Iris pigment epithelial cell (primary cell): Measurements from ENCODE around the gene RANGAP1.
A peak's percentile ranks its signal among the peaks of the same experiment; 100 is the strongest.
"Not testable (repeated sequence)": the region's sequence is repeated elsewhere in the genome, so short reads cannot be mapped to it uniquely, and the experiment has no call there.

Experiments
- DNase-seq: peaks from one replicate; pipeline ENCODE4 v3.0.0-alpha.2; 2011; ENCODE audit warnings: low read depth

The RANGAP1 gene

DNA sequence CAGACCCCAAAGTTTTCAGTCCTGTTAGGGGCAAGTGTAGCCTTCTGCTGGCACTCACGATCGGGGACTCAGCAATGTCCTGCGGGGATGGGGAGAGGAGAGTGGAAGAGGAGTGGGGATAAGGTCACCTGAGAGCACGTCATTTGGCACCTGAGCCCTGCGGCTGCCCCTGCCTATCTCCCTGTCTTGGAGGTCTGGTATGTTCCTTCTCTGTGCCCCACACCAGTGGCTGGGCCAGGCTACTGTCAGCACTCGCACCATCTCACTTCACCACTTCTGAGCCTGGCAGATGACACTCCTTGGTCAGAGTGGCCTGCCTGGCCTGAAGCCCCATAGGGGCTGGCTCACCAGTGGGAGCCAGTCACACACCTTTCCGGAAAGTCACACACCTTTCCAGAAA is 25.1 kb downstream of the RANGAP1 start:
- DNase-seq = no peak

DNA sequence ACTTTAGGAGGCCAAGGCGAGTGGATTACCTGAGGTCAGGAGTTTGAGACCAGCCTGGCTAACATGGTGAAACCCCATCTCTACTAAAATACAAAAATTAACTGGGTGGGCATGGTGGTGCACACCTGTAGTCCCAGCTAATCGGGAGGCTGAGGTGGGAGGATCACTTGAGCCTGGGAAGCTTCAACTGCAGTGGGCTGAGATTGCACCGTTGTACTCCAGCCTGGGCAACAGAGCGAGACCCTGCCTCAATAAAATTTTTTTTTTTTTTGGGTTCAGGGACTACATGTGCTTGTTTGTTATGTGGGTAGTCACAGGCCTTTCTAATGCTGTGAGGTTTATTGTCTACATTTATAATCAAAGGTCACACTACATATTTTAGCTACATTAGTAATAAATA is 26.2 kb downstream of the RANGAP1 start:
- DNase-seq = not testable (repeated sequence)

DNA sequence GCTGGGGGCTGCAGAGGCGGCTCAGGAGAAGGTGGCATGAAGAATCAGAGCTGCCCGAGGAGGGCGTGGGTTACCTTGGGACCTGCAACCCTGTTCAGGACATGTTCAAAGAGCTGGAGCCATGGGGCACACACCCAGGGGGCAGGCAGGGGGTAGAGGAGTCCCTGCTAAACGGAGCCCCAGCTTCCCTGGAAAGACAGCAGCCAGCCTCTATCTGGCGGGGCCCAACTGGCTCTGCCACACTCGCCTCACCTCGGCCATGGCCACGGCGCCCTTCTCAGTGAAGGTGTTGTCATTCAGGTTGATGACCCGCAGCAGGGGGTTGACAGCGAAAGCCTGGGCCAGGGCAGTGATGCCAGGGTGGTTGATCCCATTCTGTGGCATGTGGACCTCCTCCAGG is 28.3 kb downstream of the RANGAP1 start:
- DNase-seq = no peak

DNA sequence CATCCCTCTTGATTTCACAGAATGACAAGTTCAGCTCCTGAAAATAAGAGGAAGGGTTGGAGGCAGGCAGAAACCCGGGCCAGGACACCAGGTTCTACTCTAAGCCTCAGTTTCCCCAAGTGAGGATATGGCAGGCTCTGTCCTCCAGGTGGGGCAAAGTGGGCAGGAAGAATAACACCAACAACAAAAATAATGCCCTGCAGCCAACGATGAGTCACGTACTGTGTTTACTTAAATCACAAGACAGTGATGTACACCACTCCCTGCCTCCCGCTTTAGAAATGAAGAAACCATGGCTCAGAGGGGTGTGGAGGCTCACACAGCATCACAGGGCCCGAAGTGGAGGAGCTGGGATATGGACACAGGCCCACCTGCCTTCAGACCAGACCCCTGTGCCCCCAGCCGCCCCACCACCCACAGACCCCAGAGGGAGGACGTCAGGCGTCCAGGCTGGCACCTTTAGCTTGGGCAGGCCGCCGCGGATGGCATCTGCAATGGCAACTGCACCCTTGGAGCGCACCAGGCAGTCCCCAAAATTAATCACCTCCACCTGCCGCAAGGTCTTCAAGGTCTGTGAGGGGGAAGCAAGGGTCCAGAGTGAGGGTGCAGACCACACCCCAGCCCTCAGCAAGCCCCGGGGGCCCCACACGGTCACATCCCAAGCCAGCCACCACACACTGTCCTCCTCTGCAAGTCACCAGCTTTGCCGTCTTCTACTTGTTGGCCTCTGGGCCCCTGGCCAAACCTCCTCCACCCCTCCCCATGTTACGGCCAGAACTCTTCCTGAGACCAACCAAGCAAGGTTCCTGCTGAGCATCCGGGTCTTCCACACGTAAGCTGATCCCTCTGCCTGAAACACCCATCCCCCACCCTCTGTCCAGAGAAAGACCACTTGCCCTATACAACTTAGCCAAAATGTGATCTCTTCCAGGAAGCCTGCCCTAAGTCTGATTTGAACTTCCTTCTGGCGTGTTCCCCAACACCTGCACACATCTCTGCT is 29.4 kb downstream of the RANGAP1 start:
- peak; percentile 87 for DNase-seq

DNA sequence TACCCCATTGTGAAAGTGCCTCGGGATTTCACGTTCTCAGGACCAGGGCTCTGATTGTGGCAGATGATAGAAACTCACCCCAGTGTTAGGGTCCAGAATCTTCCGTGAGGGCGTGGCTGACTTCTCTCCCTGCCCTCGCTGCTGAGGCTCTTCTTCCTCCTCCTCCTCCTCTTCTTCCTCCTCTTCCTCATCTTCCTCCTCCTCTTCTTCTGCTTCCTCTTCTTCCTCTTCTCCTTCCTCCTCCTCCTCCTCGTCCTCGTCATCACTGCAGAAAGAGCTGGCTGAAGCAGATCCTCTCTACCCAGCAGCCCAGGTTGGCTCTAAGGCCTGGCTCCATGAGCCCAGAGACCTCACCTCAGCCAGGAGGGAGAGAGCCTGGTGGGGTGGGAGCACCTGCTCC is 31.8 kb downstream of the RANGAP1 start:
- no peak for DNase-seq

DNA sequence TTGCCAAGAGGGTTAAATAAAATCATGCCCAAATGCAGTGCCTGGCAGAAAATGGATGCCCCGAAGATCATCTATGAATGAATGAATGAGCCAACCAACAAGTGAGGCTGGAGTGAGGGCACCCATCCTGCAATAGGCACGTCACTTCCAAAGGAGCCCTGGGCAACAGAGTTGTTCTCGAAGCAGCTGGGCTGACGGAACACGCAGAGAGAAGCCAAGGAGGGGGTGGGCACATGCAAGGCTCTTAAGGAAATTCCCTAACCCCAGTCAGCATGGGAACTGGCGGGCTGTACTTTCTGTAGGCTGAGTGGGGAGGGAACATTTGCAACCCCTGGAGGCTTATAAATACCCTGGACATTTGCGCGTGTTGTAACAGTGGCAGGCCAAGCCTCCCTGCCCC is 33.6 kb downstream of the RANGAP1 start:
- no peak for DNase-seq

DNA sequence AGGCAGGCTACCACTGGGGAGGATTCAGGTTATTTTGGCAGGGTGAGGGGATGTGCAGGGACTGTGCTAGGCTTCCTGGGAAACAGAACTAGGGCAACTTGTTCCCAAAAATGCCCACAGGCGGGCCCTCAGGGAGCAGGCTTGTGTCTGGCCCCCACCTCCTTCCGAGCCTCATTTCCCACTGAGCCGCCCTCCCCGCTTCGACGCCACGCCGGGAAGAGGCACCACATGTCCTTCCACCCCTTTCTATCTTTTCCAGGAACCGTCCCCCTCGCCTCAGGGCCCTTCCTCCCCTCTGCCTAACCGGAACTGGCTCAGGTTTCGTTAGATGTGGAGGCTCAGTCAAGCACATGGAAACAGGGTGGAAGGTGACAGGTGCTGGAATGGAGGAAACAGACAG is 35.9 kb downstream of the RANGAP1 start:
- DNase-seq = no peak

DNA sequence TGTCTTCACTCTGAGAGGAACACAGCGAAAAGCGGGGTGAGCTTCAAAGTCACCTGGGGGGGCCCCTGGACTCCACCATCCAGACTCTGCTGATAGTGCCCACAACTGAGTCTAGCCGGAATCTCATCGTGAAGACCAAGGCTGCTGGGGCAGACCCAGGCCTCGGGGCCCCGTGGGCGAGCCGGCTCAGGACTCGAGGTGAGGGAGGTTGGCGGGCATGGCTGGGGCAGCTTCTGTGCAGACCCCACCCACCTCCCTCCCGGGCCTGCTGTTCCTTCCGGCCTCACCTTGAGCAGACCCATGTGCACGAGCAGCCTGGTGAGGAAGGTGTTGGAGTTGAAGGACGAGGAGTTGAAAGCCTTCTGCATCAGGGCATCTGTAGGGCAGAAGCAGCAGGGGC is 36.5 kb downstream of the RANGAP1 start:
- DNase-seq = no peak

DNA sequence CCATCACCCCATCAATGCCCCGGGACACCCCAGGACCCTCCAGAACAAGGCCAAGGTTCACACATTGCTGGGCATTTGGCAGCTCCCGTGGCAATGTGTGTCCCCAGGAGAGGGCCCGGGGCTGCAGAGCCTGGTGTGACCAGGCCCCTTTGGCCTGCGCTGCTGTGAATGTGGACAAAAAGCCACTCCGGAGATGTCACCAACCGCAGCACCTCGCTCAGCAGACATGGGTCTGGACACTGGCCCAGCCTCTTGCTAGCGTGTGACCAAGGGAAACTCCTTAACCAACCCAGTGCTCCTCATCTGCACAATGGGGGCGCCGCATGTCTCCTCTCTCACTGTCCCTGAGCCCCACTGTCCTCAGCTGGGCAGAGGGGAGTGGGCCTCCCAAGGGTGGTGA is 37.2 kb downstream of the RANGAP1 start:
- DNase-seq = no peak

DNA sequence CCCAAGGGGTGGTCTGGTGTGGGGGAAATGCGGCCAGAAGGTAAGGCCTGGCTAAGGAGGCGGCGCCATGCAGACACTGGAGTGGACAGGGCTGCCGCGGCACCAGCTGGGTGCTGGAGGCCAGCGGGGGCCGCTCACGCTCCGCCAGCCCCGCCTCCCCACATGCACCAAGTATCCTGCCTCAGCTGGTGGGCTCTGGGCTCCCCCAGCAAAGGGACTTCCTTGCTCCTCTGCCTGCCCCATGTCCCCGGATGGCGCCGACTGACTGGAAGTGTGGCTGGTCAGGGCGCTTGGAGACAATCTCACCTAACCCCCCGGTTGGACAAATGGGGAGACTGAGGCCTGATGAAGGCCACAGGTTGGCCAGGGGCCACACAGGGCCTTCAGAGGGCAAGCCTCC is 37.7 kb downstream of the RANGAP1 start:
- DNase-seq = no peak

DNA sequence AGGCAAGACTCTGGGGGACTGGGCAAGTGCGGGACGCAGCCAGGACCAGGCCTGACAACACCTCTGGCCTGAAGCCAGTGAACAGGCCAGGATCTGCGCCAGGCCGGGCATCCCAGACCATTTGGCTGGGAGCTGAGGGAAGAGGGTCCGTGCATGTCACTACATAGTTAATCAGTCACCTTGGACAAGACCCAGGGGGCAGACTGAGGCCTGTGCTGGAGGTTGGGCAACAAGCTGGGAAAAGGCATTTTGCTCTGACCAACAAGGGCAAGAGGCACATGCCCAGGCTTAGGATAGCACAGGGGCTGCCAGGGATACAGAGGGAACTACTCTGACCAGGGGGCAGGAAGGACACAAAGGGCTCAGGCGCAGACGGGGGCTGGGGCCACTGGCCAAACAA is 38.3 kb downstream of the RANGAP1 start:
- no peak for DNase-seq

DNA sequence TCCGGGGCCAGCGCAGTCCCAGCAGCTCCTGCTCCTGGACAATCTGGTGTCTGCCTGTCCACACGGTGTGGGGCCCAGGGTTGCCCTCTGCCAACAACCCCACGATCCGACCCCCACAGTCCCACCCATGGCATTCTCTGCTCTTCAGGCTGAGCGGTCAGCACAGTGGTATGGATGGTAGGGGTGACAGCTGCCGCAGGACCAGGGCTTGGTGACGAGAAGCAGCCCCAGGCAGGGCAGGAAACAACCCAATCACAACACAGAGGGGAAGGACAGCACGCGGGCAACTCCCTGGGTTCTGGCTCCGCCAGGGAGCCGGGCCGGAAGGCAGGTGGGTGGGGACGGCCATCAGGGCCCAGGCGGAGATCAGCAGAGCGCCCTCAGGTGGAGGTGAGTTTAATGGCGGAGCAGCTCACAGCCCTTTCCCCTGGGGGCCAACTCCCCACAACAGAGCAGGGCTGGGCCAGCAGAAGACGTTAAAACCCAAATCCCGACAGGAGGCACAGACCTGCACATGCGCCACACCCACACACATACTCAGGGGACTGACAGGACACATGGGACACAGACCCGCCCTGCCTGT is 40.0 kb downstream of the RANGAP1 start:
- DNase-seq = no peak

DNA sequence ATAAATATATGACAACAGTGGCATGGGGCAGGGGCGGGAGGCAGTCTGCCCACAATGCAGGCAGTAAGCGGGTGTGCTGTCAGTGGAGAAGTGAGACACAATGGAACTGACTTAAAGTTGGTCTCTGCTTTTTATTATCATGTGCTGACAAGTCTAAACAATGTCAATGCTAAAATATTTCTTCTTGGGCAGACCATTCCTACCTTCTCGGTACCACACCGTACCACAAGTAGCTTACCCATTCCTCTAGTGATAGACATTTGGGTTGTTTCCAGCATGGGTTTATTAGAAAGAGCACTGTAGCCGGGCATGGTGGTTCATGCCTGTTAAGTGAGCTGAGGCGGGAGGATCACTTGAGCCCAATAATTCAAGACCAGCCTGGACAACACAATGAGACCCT is 42.6 kb downstream of the RANGAP1 start:
- DNase-seq = no peak

DNA sequence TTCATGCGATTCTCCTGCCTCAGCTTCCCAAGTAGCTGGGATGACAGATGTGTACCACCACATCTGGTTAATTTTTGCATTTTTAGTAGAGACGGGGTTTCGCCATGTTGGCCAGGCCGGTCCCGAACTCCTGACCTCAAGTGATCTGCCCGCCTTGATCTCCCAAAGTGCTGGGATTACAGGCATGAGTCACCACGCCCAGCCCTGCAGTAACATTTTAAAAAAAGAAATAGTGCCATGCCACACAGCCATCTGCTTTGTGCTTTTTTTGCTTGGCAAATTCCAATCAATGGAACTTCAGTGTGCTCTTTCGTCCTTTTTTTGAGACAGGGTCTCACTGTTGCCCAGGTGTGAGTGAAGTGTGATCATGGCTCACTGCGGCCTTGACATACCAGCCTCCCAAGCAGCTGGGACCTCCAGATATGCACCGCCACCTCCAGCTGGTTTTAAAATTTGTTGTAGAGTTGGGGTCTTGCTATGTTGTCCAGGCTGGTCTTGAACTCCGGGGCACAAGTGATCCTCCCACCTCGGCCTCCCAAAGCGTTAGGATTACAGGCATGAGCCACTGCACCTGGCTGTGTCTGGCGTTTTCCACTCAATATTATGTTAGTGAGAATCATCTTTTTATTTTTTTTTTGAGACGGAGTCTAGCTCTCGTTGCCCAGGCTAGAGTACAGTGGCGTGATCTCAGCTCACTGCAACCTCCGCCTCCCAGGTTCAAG is 43.4 kb downstream of the RANGAP1 start:
- no peak for DNase-seq

DNA sequence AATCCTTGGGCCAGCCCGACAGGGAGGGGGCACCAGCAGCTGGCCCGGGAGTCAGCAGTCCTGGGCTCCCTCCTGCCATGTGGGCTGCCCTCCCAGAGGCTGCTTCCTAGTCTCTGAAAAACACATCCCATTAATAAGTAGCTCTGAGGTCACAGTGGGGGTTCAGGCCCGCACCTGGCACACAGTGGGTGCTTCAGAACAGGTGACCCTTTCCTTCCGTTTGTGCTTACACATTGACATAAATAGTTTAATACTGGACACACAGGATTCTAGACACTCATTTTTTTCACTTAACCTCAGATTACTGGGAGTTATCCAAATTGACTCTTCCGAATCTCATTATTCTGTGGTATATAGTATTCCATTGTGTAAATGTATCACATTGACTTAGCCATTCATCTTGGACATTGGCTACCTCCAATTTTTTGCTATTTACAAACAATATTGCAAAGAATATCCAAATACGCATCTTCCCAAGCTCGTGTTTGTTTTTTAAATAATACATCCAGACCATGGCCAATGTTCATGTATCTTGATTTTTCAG is 44.8 kb downstream of the RANGAP1 start:
- no peak for DNase-seq

DNA sequence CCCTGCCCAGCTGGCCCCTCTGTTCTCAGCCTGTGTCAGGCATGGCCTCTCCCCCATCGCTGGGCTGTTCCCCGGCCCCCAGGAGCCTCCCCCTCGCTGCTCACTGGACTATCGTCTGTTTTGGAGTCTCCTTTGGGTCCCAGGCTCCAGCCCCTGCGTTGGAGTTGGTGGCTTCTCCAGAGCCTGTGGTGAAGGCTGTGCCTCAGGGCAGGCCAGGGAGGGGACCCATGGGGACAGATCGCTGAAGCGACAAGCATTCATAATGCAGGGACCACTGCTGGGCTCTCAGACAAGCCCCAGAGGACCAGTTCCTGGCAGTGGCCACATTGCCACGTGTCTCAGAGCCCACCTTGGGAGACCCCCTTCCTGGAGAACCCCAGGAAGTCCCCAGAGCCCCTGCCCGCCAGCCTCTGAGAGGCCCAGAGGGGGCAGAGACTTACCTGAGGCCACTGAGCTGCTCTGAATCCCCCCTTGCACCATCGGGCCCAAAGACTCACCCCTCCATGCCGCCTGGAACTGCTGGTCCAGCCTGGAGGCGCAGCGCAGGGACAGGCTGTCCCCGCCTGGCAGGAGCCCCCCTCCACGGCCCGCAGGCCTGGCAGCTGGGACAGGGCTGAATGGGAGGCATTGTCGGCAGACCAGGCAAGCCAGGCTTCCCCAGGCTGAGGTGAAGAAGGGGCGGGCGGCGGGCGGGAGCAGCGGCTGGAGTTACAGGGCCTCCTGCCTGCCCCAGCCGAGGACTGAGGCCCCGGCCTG is 45.4 kb downstream of the RANGAP1 start, which contains the start of gene CHADL:
CHADL (minus strand) TSS at position 555 of the 756 bp plus-strand sequence; CDS start at position 505, 50 bp downstream.
- DNase-seq = no peak

DNA sequence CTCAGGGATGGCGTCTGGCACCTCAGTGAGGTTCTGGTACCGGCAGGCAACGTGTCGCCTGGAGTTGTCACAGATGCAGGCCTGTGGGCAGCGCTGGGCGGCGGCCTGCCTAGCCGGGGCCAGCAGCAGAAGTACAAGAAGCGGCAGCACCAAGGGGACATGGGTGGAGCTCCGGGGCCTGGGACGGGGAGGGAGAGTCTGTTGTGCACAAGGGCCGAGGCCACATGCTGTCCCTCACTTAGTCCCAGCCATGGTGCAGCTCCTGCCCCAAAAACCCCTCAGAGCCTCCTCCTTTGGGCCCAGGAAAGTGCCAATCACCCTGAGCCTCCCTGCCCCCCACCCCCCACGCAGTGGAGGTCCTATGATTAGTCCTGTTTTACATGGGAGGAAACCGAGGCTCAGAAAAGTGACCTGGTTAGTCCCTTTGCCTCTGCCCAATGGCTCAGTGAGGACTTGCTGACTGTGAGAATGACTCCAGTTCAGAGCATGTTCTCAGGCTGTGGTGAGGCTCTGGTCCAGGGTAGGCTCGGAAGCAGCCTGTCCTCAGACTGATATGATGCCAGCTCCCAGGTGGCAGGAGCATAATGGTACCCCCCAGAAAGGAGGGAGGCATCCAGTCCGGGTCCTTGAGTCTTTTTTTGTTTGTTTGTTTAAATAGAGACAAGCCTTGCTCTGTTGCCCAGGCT is 46.4 kb downstream of the RANGAP1 start:
- DNase-seq = no peak

DNA sequence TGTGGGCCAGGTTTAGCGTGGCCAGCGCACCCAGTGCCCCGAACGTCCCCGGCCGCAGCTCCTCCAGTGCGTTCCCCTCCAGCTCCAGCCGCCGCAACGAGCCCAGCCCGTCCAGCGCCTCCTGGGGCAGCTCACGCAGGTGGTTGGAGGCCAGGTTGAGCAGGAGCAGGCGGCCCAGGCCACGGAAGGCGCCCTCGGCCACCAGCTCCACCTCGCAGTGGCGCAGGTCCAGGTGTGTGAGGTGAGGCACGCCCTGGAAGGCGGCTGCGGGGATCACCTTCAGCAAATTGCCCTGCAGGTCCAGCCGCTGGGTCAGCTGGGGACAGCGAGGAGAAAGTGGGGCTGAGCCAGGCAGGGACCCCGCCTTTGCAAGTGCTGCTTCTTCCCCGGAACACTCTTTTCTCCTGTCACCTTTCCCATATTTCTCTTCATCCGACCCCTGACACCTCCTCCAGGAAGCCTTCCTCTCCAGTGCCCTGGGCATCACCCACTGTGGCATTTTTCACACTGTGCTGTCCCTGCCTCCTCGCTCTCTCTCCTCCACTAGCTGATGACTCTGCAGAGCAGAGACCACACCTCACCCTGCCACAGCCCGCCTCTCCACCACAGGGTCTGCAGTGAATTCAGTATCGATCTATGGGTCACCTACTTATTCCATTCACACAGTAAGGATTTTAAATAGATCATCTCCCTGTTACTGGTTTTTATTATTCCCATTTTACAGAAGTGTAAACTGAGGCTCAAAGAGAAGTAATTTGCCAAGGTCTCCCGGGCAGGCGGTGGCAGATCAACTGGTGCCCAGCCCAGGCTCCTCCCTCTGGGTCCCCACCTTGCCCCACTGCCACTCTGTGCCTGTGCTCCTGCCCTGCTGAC is 47.2 kb downstream of the RANGAP1 start:
- no peak for DNase-seq

DNA sequence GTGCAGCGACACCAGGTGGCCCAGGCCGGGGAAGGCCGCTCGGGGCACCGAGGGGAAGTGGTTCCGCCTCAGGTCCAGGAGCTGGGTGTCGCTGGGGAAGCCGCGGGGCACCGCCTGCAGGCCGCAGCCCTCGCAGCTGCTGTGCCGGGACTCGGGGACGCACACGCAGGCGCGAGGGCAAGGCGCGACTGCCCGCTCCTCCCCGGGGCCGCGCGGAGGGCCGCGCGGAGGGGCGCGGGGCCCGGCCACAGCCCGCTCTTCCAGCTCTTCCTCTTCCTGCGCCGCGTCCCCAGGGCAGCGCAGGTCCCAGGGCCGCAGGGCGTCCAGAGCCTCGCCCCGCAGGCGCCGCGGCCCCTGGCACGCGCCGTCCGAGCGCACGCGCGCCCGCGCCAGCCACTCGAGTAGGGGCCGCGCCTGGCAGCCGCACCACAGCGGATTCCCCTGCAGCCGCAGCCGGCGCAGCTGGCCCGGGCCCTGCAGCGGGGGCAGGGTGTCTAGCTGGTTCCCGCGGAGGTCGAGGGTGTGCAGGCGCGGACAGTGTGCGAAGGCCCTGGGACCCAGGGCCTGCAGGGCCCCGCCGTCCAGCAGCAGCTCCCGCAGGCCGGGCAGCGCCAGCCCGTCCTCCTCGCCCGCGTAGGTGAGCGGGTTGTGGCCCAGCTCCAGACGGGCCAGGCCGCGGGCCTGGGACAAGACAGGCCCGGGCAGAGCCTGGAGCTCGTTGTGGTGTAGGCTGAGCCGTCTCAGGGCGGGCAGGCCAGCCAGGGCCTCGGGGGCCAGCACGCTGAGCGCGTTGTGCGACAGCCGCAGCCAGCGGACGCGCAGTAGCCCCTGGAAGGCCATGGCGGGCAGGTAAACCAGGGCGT is 48.0 kb downstream of the RANGAP1 start:
- peak; percentile 27 for DNase-seq
